ENCODE results near the gene CLTCL1.

GRCh38 chr22:19129871-19130270 is 161.6 kb downstream of the CLTCL1 start:
- TF ChIP-seq EZH2 (IDR thresholded peaks at IDR 0.05; ENCODE audit: low read length) (no peak), CTCF (optimal IDR thresholded peaks at IDR 0.05 in 1 of 3, IDR thresholded peaks at IDR 0.05 in 1 of 3, conservative IDR thresholded peaks at IDR 0.05 in 1 of 3; ENCODE audit: extremely low read depth in 1 of 3, insufficient read depth in 2 of 3, low read length in 3 of 3) (no peak)
